ENCODE data around the gene RAB21.
A peak's percentile ranks its signal among the peaks of the same experiment; 100 is the strongest.

RAB21 gene

DNA sequence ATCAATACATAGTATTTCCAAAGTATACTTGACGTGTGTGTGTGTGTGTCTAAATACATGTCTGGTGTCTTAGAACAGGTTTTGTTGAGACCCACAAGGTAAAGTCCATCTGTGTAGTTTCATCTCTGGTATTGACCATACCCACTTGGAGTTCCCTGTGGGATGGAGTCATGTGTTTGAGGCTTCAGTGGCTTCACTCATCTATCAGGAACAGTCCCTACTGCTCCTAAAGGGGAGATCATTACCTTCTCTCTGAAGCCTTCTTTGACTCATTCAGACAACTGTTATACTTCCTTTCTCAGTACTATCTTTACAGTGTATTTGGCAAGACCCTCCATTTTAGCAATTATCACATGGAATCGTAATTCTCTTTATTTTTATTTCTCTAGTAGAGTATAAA lies 14.2 kb downstream of the RAB21 start:
- TF ChIP-seq, protein P1, sequence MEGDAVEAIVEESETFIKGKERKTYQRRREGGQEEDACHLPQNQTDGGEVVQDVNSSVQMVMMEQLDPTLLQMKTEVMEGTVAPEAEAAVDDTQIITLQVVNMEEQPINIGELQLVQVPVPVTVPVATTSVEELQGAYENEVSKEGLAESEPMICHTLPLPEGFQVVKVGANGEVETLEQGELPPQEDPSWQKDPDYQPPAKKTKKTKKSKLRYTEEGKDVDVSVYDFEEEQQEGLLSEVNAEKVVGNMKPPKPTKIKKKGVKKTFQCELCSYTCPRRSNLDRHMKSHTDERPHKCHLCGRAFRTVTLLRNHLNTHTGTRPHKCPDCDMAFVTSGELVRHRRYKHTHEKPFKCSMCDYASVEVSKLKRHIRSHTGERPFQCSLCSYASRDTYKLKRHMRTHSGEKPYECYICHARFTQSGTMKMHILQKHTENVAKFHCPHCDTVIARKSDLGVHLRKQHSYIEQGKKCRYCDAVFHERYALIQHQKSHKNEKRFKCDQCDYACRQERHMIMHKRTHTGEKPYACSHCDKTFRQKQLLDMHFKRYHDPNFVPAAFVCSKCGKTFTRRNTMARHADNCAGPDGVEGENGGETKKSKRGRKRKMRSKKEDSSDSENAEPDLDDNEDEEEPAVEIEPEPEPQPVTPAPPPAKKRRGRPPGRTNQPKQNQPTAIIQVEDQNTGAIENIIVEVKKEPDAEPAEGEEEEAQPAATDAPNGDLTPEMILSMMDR (IDR thresholded peaks at IDR 0.05; ENCODE audit: control extremely low read depth, extremely low read depth, low read depth, missing control alignments), result no peak
- ChIA-PET POLR2A (no interaction called here), CTCF (interaction anchor here (3.2 kb wide), 1 partner anchor 22 kb away, joined by 12 read pairs; no protein-coding TSS in a partner anchor)
- DNase-seq (ENCODE audit: extremely low spot score), result no peak

DNA sequence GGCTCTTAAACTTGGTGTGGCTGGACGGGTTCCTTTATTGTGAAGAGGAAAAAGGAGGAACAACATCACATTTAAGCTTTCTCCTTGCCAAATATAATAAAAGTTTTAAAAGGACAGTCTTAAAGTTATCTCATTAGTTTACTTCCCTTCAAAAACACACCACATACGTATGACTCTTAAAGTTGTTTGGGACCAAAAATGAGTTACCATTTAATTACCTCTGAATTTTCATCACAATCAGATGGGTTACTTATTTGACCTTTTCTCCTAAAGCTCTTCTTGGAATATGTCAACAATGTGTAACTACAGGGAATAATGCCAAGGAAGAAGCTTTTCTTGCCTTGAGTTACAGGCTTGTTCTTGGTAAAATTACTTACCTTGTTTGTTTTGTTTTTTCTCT lies 16.4 kb downstream of the RAB21 start:
- TF ChIP-seq, protein P1 (IDR thresholded peaks at IDR 0.05; ENCODE audit: control extremely low read depth, extremely low read depth, low read depth, missing control alignments), result no peak

DNA sequence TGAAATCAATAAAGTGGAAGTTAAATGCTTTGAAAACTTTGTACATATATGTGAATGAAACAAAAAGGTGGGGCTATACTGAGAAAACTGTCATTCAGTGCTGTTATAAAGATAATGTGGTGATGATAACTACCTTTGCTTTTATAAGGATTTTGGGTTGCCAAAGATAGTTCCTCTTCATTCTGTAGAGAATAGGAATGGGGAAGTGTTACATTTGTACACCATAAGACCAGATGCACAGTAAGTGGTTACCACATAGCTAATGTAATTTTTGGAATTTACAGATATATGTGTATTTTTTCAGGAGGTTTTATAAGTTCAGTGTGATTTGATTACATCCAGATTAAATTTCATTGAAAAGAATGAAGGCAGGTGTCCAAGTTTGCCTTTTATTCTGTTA lies 18.1 kb downstream of the RAB21 start:
- DNase-seq (ENCODE audit: extremely low spot score), result no peak

More for the DNA sequence above, 16.4 kb downstream of the RAB21 start:
- CTCF ChIA-PET, result interaction anchor here (1.0 to 3.2 kb wide), 4 partner anchors 9 to 107 kb away, joined by 3 to 19 read pairs (median 4); partner anchors contain the start of genes RAB21, THAP2 and ZFC3H1
- POLR2A ChIA-PET, result no interaction called here
- no peak for DNase-seq (ENCODE audit: extremely low spot score)

DNA sequence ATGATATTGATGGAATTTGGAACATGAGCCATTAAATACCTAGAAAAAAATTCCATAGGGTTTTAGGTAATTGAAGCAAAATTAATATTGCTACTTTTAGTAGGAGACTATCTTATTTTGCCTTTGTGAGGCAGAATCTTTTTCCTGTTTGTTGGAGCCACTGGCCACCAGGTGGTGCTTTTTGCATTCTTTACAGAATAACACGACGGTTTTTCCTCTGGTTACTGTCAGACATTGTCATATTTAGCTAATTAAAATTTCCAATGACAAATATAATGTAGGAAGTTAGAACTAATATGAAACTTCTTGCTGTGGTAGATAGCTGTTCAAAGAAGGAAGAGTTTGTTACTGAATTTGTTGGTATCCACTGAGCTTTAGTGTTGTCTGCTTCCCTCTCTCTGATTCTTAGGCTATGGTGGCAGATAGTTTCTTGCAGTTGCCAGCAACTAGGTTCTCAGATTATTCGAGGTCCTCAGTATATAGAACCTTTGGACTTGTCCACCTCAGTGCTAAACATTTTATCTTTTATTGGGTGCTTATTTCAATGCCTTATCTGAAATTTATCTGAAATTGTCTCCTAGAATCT lies 25.7 kb downstream of the RAB21 start:
- DNase-seq (ENCODE audit: extremely low spot score), result peak; percentile 28
- CTCF ChIA-PET, result interaction anchor here (0.9 to 2.9 kb wide), 27 partner anchors 7 to 365 kb away, joined by 3 to 20 read pairs (median 4); partner anchors contain the start of gene TBC1D15
- POLR2A ChIA-PET, result no interaction called here
- TF ChIP-seq, protein P1 (IDR thresholded peaks at IDR 0.05; ENCODE audit: control extremely low read depth, extremely low read depth, low read depth, missing control alignments), result peak; percentile 52

More for the DNA sequence above, 18.1 kb downstream of the RAB21 start:
- TF ChIP-seq, protein P1 (IDR thresholded peaks at IDR 0.05; ENCODE audit: control extremely low read depth, extremely low read depth, low read depth, missing control alignments), result no peak
- ChIA-PET POLR2A (no interaction called here), CTCF (interaction anchor here (0.8 to 3.2 kb wide), 5 partner anchors 7 to 15 kb away, joined by 3 to 19 read pairs (median 3); no protein-coding TSS in a partner anchor)

DNA sequence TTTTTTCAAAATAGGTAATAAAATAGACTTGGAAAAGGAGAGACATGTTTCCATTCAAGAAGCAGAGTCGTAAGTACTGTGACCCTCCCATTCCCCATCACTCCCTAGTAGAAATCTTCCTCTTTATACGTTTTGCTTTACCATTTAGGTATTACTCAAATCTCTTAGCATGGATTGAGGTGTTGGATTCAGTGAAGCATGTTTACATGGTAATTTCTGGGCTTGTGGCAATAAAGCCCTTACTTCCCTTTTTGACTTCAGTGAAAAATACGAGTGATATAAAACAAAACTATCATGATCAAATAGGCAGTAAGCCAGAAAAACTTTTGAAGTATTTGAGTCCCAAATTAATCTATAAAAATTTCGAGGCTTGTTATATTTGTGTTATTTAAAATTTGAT lies 27.4 kb downstream of the RAB21 start:
- POLR2A ChIA-PET, result no interaction called here
- CTCF ChIA-PET, result no interaction called here
- DNase-seq (ENCODE audit: extremely low spot score), result peak; percentile 27
- TF ChIP-seq, protein P1 (IDR thresholded peaks at IDR 0.05; ENCODE audit: control extremely low read depth, extremely low read depth, low read depth, missing control alignments), result no peak

DNA sequence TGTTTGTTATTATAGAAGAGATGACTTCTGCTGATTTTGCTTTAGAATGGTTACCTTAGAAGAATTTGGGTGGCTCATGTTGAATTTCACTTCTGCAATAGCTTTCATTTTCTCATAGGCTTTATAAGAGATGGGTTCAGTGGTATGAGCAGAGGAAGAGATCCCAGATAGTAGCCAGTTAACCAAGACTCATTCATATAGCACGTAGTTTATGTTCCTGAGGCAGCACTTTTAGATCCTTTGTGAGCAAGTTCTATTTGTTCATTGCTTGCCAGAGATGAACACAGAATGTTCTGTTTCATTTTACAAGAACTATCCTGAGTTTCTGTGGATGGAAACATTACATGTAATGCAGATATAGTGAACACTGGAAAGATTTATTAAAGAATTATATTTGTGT lies 32.2 kb downstream of the RAB21 start:
- TF ChIP-seq, protein P1 (IDR thresholded peaks at IDR 0.05; ENCODE audit: control extremely low read depth, extremely low read depth, low read depth, missing control alignments), result no peak
- POLR2A ChIA-PET, result no interaction called here
- CTCF ChIA-PET, result interaction anchor here (1.1 to 2.3 kb wide), 2 partner anchors 8 to 15 kb away, joined by 3 to 9 read pairs; no protein-coding TSS in a partner anchor
- no peak for DNase-seq (ENCODE audit: extremely low spot score)

Data from GM10248 (cell line).